Measurements from ENCODE around the gene PRDM16. TPM values are rescaled to one million over a fixed set of nuclear protein-coding genes. Genes with fewer than 3 reads are reported as not detected.

Gene PRDM16
- total RNA-seq, 4 donors from 2014 or later = 0.19 to 1.6 (median 0.36) TPM

- TF ChIP-seq EP300 (IDR thresholded peaks at IDR 0.05) (no peak), CTCF (IDR thresholded peaks at IDR 0.05) (no peak), POLR2AphosphoS5 (IDR thresholded peaks at IDR 0.05) (no peak), POLR2A (IDR thresholded peaks at IDR 0.05) (no peak)
- 66% methylated on average over 3 of the region's 14 CpGs for WGBS
Measured at GRCh38 chr1:3368059-3368458, 299.1 kb downstream of the PRDM16 start.

DNA sequence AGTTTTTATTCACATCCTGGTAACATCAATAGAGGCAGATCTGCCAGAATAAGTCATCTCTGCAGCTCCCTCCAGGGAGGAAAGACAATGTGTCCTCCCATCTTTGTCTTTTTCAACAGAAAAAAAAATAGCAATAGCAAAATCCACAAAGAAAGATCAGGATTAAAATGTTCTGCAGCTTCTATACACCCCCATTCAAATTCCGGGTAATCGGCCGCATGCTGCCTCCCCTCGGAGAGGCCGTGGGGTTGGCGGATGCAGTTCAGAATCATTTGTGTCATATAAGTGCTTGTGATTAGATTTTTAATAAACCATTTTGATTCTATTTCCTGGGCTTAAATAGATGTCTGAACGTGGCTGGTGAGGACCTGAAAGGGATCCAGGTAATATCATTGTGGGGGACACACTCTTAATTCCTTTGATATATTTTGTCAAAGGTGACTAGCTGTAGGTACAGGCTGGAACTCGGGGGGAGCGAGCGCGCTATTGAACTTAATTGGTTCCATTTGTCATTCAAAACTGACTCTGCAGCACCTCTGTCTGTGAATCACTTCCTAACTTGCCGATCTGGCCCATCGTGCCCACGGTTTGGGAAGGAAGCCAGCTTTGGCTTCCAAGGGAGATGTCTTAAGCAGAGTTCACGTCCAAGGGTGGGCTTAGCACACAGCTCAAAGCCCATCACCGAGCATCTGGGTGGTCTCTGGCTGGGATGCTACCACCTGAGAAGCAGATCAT, 299.9 kb downstream of the PRDM16 start:
- Histone ChIP-seq H3K27ac (peak overlapping the region; percentile 60), H3K9me3 (no peaks in the 10 kb centered on the region), H3K27me3 (peaks cover 45% of the 10 kb centered on the region), H3K4me1 (peaks cover 25% of the 10 kb centered on the region), H3K36me3 (no peaks in the 10 kb centered on the region), H3K4me3 (no peak overlapping the region)
- DNase-seq (ENCODE audit: low spot score in 2 of 2) = no peak
- TF ChIP-seq POLR2AphosphoS5 (IDR thresholded peaks at IDR 0.05) (no peak), CTCF (IDR thresholded peaks at IDR 0.05) (no peak), POLR2A (IDR thresholded peaks at IDR 0.05) (no peak), EP300 (IDR thresholded peaks at IDR 0.05) (no peak)
- 37% methylated on average over 16 of the region's 16 CpGs for WGBS

More at GRCh38 chr1:3368059-3368458, 299.1 kb downstream of the PRDM16 start:
- DNase-seq (ENCODE audit: low spot score in 2 of 2) = no peak
- peak overlapping the region; percentile 10 for H3K27ac ChIP-seq
- H3K4me1 ChIP-seq = peaks cover 23% of the 10 kb centered on the region
- no peaks in the 10 kb centered on the region for H3K36me3 ChIP-seq
- no peak overlapping the region for H3K4me3 ChIP-seq
- peaks cover 43% of the 10 kb centered on the region for H3K27me3 ChIP-seq
- no peaks in the 10 kb centered on the region for H3K9me3 ChIP-seq

- peaks cover 50% of the 10 kb centered on the region for H3K27me3 ChIP-seq
- WGBS = 55% methylated on average over 12 of the region's 12 CpGs
- DNase-seq (ENCODE audit: low spot score in 2 of 2) = no peak
- no peak for TF ChIP-seq CTCF (IDR thresholded peaks at IDR 0.05)
- TF ChIP-seq POLR2AphosphoS5 (IDR thresholded peaks at IDR 0.05) = no peak
- no peak for TF ChIP-seq POLR2A (IDR thresholded peaks at IDR 0.05)
- peaks cover 25% of the 10 kb centered on the region for H3K4me1 ChIP-seq
- H3K27ac ChIP-seq = peak overlapping the region; percentile 60
- no peaks in the 10 kb centered on the region for H3K9me3 ChIP-seq
- H3K36me3 ChIP-seq = no peaks in the 10 kb centered on the region
- no peak overlapping the region for H3K4me3 ChIP-seq
Measured at GRCh38 chr1:3369446-3370076, 300.6 kb downstream of the PRDM16 start.

DNA sequence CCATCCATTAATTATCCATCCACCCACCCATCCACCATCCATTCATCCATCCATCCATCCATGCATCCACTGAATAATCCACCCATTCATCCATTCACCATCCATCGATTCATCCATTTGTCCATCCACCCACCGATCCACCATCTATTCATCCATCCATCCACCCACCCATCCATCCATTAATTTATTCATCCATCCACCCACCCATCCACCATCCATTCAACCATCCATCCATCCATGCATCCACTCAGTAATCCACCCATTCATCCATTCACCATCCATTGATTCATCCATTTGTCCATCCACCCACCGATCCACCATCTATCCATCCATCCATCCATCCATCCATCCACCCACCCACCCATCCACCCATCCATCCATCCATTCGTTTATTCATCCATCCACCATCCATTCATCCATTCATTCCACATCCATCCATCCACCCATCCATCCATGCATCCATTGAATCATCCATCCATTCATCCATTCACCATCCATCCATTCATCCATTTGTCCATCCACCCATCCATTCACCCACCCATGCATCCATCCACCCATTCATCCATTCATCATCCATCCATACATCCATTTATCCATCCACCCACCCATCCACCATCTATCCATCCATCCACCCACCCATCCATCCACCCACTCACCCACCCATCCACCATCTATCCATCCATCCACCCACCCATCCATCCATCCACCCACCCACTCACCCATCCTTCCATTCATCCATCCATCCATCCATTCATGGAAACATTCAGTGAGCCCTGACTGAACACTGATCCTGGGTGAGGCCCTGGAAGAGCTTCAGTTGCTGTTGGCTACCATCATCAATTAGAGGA, 302.1 kb downstream of the PRDM16 start:
- DNase-seq (ENCODE audit: low spot score in 2 of 2) = no peak
- H3K27me3 ChIP-seq = peaks cover 50% of the 10 kb centered on the region
- no peak overlapping the region for H3K27ac ChIP-seq
- no peaks in the 10 kb centered on the region for H3K36me3 ChIP-seq
- peaks cover 21% of the 10 kb centered on the region for H3K4me1 ChIP-seq
- TF ChIP-seq CTCF (IDR thresholded peaks at IDR 0.05) (no peak), EP300 (IDR thresholded peaks at IDR 0.05) (no peak)
- no peak overlapping the region for H3K4me3 ChIP-seq
- no peaks in the 10 kb centered on the region for H3K9me3 ChIP-seq
- WGBS = 93% methylated on average over 4 of the region's 4 CpGs

GRCh38 chr1:3372317-3372716, 303.3 kb downstream of the PRDM16 start:
- WGBS = 82% methylated on average over 7 of the region's 9 CpGs
- DNase-seq (ENCODE audit: low spot score in 2 of 2) = no peak
- TF ChIP-seq POLR2AphosphoS5 (IDR thresholded peaks at IDR 0.05) = no peak
- TF ChIP-seq CTCF (IDR thresholded peaks at IDR 0.05) = no peak
- TF ChIP-seq POLR2A (IDR thresholded peaks at IDR 0.05) = no peak
- TF ChIP-seq EP300 (IDR thresholded peaks at IDR 0.05) = no peak

More at GRCh38 chr1:3372317-3372716, 303.3 kb downstream of the PRDM16 start:
- H3K27ac ChIP-seq = no peak overlapping the region
- H3K4me3 ChIP-seq = no peak overlapping the region
- peaks cover 53% of the 10 kb centered on the region for H3K27me3 ChIP-seq
- H3K9me3 ChIP-seq = no peaks in the 10 kb centered on the region
- H3K4me1 ChIP-seq = peaks cover 20% of the 10 kb centered on the region
- no peaks in the 10 kb centered on the region for H3K36me3 ChIP-seq
